Activated CD8-positive, alpha-beta memory T cell treated with anti-CD3 and anti-CD28 coated beads, Interleukin-2, amount 50 U/mL, for 24 hours (primary cell): ENCODE results near the gene KIF6.
"Not testable (repeated sequence)": the region's sequence is repeated elsewhere in the genome, so short reads cannot be mapped to it uniquely, and the experiment has no call there.

Source experiments
- DNase-seq: peaks from one replicate; pipeline ENCODE4 v3.0.0-alpha.2; 2020; ENCODE audit errors: extremely low read depth

The KIF6 gene

GRCh38 chr6:39714802-39715201 lies 10.4 kb downstream of the KIF6 start:
- no peak for DNase-seq

- no peak for DNase-seq
These were observed 17.1 kb downstream of the KIF6 start for GRCh38 chr6:39707962-39708683.

- no peak for DNase-seq
These were observed 18.3 kb downstream of the KIF6 start for GRCh38 chr6:39706819-39707335.

- no peak for DNase-seq
These were observed 22.9 kb downstream of the KIF6 start for GRCh38 chr6:39702265-39702664.

- no peak for DNase-seq
These were observed 24.8 kb downstream of the KIF6 start for GRCh38 chr6:39700362-39700761.

GRCh38 chr6:39698789-39699188 lies 26.4 kb downstream of the KIF6 start:
- no peak for DNase-seq

GRCh38 chr6:39696986-39697788 lies 28.0 kb downstream of the KIF6 start:
- DNase-seq = no peak

- no peak for DNase-seq
These were observed 29.8 kb downstream of the KIF6 start for GRCh38 chr6:39695447-39695846.

GRCh38 chr6:39693206-39693605 lies 32.0 kb downstream of the KIF6 start:
- no peak for DNase-seq

GRCh38 chr6:39688494-39688893 lies 36.7 kb downstream of the KIF6 start:
- no peak for DNase-seq

- DNase-seq = no peak
These were observed 38.2 kb downstream of the KIF6 start for GRCh38 chr6:39686976-39687375.

GRCh38 chr6:39685938-39686337 lies 39.3 kb downstream of the KIF6 start:
- no peak for DNase-seq

GRCh38 chr6:39685489-39685826 lies 39.8 kb downstream of the KIF6 start:
- DNase-seq = no peak

GRCh38 chr6:39684790-39685488 lies 40.3 kb downstream of the KIF6 start:
- no peak for DNase-seq

GRCh38 chr6:39681674-39682121 lies 43.5 kb downstream of the KIF6 start:
- no peak for DNase-seq

GRCh38 chr6:39678914-39679313 lies 46.3 kb downstream of the KIF6 start:
- DNase-seq = no peak

GRCh38 chr6:39677318-39677717 lies 47.9 kb downstream of the KIF6 start:
- not testable (repeated sequence) for DNase-seq

GRCh38 chr6:39670519-39670918 lies 54.7 kb downstream of the KIF6 start:
- no peak for DNase-seq

GRCh38 chr6:39669973-39670342 lies 55.2 kb downstream of the KIF6 start:
- no peak for DNase-seq

- no peak for DNase-seq
These were observed 55.8 kb downstream of the KIF6 start for GRCh38 chr6:39669207-39669972.

GRCh38 chr6:39666706-39667489 lies 58.3 kb downstream of the KIF6 start:
- DNase-seq = no peak
